ENCODE measurements around the gene SPATA3. TPM values are rescaled to one million over a fixed set of nuclear protein-coding genes. Genes with fewer than 3 reads are reported as not detected.
A peak's percentile ranks its signal among the peaks of the same experiment; 100 is the strongest.

SPATA3 gene
- total and polyA plus RNA-seq, 2 of the 13 experiments (the other 11 are each of a cell fraction or from before 2014, with no cell fraction given): not detected

GRCh38 chr2:231050018-231050901 lies 54.3 kb downstream of the SPATA3 start (continued):
- TF ChIP-seq RNF219 (CRISPR knock-in tag; IDR thresholded peaks at IDR 0.05) (peak; percentile 98), HOXA5 (CRISPR knock-in tag; IDR thresholded peaks at IDR 0.05) (peak; percentile 98), ZNF230 (CRISPR knock-in tag; IDR thresholded peaks at IDR 0.05) (peak; percentile 93), IKZF4 (CRISPR knock-in tag; IDR thresholded peaks at IDR 0.05; ENCODE audit: borderline replicate concordance, low read depth, not compliant biosample characterization) (no peak), POGK (CRISPR knock-in tag; conservative IDR thresholded peaks at IDR 0.05) (peak; percentile 97), CREB1 (IDR thresholded peaks at IDR 0.05) (0 out of 2 replicates have a peak, but pooled peaks have one; percentile 21), CREB1 (CRISPR knock-in tag; IDR thresholded peaks at IDR 0.05) (peak; percentile 86), NKX3-1 (CRISPR knock-in tag; IDR thresholded peaks at IDR 0.05) (peak; percentile 98), ZNF143 (CRISPR knock-in tag; IDR thresholded peaks at IDR 0.05) (peak; percentile 56; the same call in 1 of the 2 replicates), XBP1 (CRISPR knock-in tag; IDR thresholded peaks at IDR 0.05) (peak; percentile 92; the same call in 1 of the 2 replicates), MXD4 (CRISPR knock-in tag; IDR thresholded peaks at IDR 0.05) (peak; percentile 54; the same call in 1 of the 2 replicates), ZNF747 (CRISPR knock-in tag; IDR thresholded peaks at IDR 0.05; ENCODE audit: borderline replicate concordance) (peak; percentile 99), BCLAF1 (IDR thresholded peaks at IDR 0.05) (no peak), HIC2 (CRISPR knock-in tag; IDR thresholded peaks at IDR 0.05; ENCODE audit: low read depth) (peak; percentile 87), BCL3 (CRISPR knock-in tag; IDR thresholded peaks at IDR 0.05) (peak; percentile 65; the same call in 1 of the 2 replicates), ZNF44 (CRISPR knock-in tag; IDR thresholded peaks at IDR 0.05) (no peak), ZNF350 (CRISPR knock-in tag; IDR thresholded peaks at IDR 0.05; ENCODE audit: borderline replicate concordance, low read depth) (peak; percentile 99; the same call in 1 of the 2 replicates), GATAD2A (CRISPR knock-in tag; IDR thresholded peaks at IDR 0.05) (peak; percentile 100)
